Loucy (cell line): ENCODE measurements around the gene H6PD.
A peak's percentile ranks its signal among the peaks of the same experiment; 100 is the strongest.

Source experiments
- H2AFZ ChIP-seq: fragments of 200-600 bp; sonication (generic); 2 replicates; pipeline ENCODE4 v1.6.0; 2016; ENCODE audit warnings: antibody characterized with exemption, mild to moderate bottlenecking, low read length, moderate library complexity
- H3F3A ChIP-seq: fragments of 200-600 bp; 2 replicates; pipeline ENCODE4 v1.6.0; 2016; ENCODE audit warnings: antibody characterized with exemption, low read depth, mild to moderate bottlenecking
- H3K27me3 ChIP-seq: fragments of 200-600 bp; sonication (generic); 2 replicates; pipeline ENCODE4 v1.6.1; 2014; ENCODE audit warnings: low read length, mild to moderate bottlenecking; ENCODE audit not compliant: insufficient read depth, poor library complexity, severe bottlenecking
- H3K36me3 ChIP-seq: fragments of 200-600 bp; sonication (generic); 2 replicates; pipeline ENCODE4 v1.6.1; 2016; ENCODE audit warnings: low read length; ENCODE audit not compliant: insufficient read depth
- H3K4me1 ChIP-seq: fragments of 200-600 bp; sonication (generic); 2 replicates; pipeline ENCODE4 v1.5.1; 2014; ENCODE audit warnings: low read length, mild to moderate bottlenecking; ENCODE audit not compliant: insufficient read depth, poor library complexity, severe bottlenecking
- H3K4me2 ChIP-seq: fragments of 200-600 bp; sonication (generic); 2 replicates; pipeline ENCODE4 v1.6.0; 2014; ENCODE audit warnings: antibody characterized with exemption, low read length, low read depth, mild to moderate bottlenecking; ENCODE audit not compliant: poor library complexity, severe bottlenecking
- H3K4me3 ChIP-seq: fragments of 200-600 bp; sonication (generic); 2 replicates; pipeline ENCODE4 v1.5.1; 2014; ENCODE audit warnings: low read length, mild to moderate bottlenecking, mixed read lengths; ENCODE audit not compliant: poor library complexity, severe bottlenecking
- H3K79me2 ChIP-seq: fragments of 200-600 bp; sonication (generic); 2 replicates; pipeline ENCODE4 v1.6.1; 2014; ENCODE audit warnings: low read length; ENCODE audit not compliant: insufficient read depth
- H3K9ac ChIP-seq: fragments of 200-600 bp; sonication (generic); 2 replicates; pipeline ENCODE4 v1.6.0; 2014; ENCODE audit warnings: mild to moderate bottlenecking, low read depth, low read length, moderate library complexity; ENCODE audit not compliant: poor library complexity, severe bottlenecking
- H3K9me2 ChIP-seq: fragments of 200-600 bp; sonication (generic); replicated peaks from 2 replicates; pipeline ENCODE4 v1.6.1; 2016; ENCODE audit warnings: low read depth, low read length, mixed read lengths
- H3K9me3 ChIP-seq: fragments of 200-600 bp; sonication (generic); 2 replicates; pipeline ENCODE4 v1.6.1; 2014; ENCODE audit warnings: mild to moderate bottlenecking, antibody characterized with exemption, low read length, low read depth; ENCODE audit not compliant: insufficient read depth
- H4K20me1 ChIP-seq: fragments of 200-600 bp; sonication (generic); 2 replicates; pipeline ENCODE4 v1.6.0; 2014; ENCODE audit warnings: antibody characterized with exemption, low read length, mild to moderate bottlenecking; ENCODE audit not compliant: insufficient read depth, poor library complexity, severe bottlenecking
- EZH2phosphoT487 ChIP-seq: fragments of 200-600 bp; IDR thresholded peaks from 2 replicates; pipeline ENCODE4 v1.6.1; 2018; ENCODE audit warnings: antibody characterized with exemption, mild to moderate bottlenecking, moderate library complexity, borderline replicate concordance
- TF ChIP-seq, protein P1 (sequence below): fragments of 200-600 bp; sonication (generic); conservative IDR thresholded peaks from 2 replicates; pipeline ENCODE4 v1.5.1; 2014; ENCODE audit warnings: mild to moderate bottlenecking, antibody characterized with exemption, low read length

The H6PD gene

DNA sequence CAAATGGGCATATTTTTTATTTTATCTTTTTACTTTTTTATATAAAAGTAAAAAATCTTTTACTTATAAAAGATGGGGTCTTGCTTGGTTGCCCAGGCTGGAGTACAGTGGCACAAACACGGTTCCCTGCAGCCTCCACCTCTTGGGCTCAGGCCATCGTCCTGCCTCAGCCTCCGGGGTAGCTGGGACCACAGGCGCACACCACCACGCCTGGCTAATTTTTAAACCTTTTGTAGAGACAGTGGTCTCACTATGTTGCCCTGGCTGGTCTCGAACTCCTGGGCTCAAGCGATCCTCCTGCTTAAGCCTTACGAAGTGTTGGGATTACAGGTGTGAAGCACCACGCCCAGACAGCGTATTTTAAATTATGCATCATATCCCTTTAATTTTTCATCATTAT lies 986 bp downstream of the H6PD start:
- Histone ChIP-seq H4K20me1 (no peaks in the 10 kb centered on the region), H3K9me3 (no peaks in the 10 kb centered on the region), H3K9me2 (no peaks in the 10 kb centered on the region), H2AFZ (no peak overlapping the region), H3K36me3 (no peaks in the 10 kb centered on the region), H3K4me2 (peak overlapping the region; percentile 81), H3K4me3 (peak overlapping the region; percentile 97), H3F3A (0 out of 2 replicates have a peak, but pooled peaks cover 2% of the 10 kb centered on the region), H3K79me2 (peaks cover 44% of the 10 kb centered on the region), H3K4me1 (peaks cover 53% of the 10 kb centered on the region), H3K27me3 (no peaks in the 10 kb centered on the region), H3K9ac (peak overlapping the region; percentile 96)
- TF ChIP-seq, protein P1, sequence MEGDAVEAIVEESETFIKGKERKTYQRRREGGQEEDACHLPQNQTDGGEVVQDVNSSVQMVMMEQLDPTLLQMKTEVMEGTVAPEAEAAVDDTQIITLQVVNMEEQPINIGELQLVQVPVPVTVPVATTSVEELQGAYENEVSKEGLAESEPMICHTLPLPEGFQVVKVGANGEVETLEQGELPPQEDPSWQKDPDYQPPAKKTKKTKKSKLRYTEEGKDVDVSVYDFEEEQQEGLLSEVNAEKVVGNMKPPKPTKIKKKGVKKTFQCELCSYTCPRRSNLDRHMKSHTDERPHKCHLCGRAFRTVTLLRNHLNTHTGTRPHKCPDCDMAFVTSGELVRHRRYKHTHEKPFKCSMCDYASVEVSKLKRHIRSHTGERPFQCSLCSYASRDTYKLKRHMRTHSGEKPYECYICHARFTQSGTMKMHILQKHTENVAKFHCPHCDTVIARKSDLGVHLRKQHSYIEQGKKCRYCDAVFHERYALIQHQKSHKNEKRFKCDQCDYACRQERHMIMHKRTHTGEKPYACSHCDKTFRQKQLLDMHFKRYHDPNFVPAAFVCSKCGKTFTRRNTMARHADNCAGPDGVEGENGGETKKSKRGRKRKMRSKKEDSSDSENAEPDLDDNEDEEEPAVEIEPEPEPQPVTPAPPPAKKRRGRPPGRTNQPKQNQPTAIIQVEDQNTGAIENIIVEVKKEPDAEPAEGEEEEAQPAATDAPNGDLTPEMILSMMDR: no peak
- TF ChIP-seq EZH2phosphoT487: no peak

GRCh38 chr1:9238134-9238533 lies 3.6 kb downstream of the H6PD start:
- H3K27me3 ChIP-seq: no peaks in the 10 kb centered on the region
- TF ChIP-seq, protein P1: no peak
- TF ChIP-seq EZH2phosphoT487: no peak
- peak overlapping the region; percentile 4 for H3K9ac ChIP-seq
- no peak overlapping the region for H2AFZ ChIP-seq
- no peaks in the 10 kb centered on the region for H3K9me3 ChIP-seq
- H4K20me1 ChIP-seq: no peaks in the 10 kb centered on the region
- peak overlapping the region; percentile 33 for H3K4me3 ChIP-seq
- H3K4me2 ChIP-seq: peak overlapping the region; percentile 81
- peaks cover 78% of the 10 kb centered on the region for H3K4me1 ChIP-seq
- H3K36me3 ChIP-seq: no peaks in the 10 kb centered on the region
- H3K9me2 ChIP-seq: no peaks in the 10 kb centered on the region
- no peaks in the 10 kb centered on the region for H3F3A ChIP-seq
- peaks cover 69% of the 10 kb centered on the region for H3K79me2 ChIP-seq

DNA sequence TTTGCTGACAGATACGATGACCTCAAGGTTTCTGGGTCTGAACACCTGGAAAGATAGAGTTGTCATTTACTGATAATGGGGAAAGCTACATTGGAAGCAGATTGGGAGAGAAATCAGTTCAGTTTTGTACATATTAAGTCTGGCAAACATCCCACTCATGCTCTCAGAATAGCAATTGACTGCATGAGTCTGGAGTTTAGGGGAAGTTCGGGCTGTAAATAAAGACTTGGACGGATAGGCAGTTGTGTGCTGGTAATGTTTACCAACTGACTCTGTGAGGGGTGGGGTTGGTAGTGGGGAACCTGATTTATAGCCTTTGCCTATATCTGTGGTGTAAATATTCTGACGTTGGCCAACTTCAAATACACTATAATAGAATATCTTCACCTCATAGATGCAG lies 4.0 kb downstream of the H6PD start:
- H3K4me1 ChIP-seq: peaks cover 82% of the 10 kb centered on the region
- H3K9me3 ChIP-seq: no peaks in the 10 kb centered on the region
- H3K4me2 ChIP-seq: peak overlapping the region; percentile 81
- H4K20me1 ChIP-seq: no peaks in the 10 kb centered on the region
- peak overlapping the region; percentile 33 for H3K4me3 ChIP-seq
- peak overlapping the region; percentile 4 for H3K9ac ChIP-seq
- H3K27me3 ChIP-seq: no peaks in the 10 kb centered on the region
- H3F3A ChIP-seq: no peaks in the 10 kb centered on the region
- H3K79me2 ChIP-seq: peaks cover 73% of the 10 kb centered on the region
- TF ChIP-seq, protein P1: no peak
- no peak for TF ChIP-seq EZH2phosphoT487
- no peaks in the 10 kb centered on the region for H3K36me3 ChIP-seq
- no peaks in the 10 kb centered on the region for H3K9me2 ChIP-seq
- no peak overlapping the region for H2AFZ ChIP-seq
